Measurements from ENCODE around the gene TMCC3.
"Not testable (repeated sequence)": the region's sequence is repeated elsewhere in the genome, so short reads cannot be mapped to it uniquely, and the experiment has no call there.

Gene TMCC3

DNA sequence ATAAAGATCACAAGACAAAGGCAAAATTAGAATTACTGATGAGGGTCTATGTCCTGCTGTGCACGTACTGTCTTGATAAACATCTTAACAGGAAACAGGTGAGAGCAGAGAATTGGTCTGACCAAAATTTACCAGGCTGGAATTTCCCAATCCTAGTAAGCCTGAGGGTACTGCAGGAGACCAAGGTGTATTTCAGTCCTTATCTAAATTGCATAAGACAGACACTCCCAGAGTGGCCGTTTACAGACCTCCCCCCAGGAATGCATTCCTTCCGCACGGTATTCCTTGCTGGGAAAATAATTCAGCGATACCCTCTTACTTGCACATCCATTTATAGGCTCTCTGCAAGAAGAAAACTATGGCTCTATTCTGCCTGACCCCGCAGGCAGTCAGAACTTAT is 43.5 kb downstream of the TMCC3 start:
- in situ Hi-C loops (cut with MboI; ENCODE audit: low sequenced_read_pairs): loop anchor here (25.0 kb wide), 1 partner anchor 155 kb away; no protein-coding TSS in a partner anchor

DNA sequence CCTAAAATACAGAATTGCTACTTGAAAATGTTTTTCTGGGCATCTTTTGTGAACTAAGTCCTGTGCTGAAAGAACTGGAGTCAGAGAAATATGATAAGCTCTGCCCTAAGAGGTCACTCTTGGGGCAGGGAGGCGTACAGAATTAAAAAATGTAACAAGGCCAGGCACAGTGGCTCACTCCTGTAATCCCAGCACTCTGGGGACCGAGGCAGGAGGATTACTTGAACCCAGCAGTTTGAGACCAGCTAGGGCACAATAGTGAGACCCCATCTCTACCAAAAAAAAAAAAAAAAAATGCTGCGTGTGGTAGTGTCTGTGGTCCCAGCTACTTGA is 46.0 kb downstream of the TMCC3 start:
- in situ Hi-C loops (cut with MboI; ENCODE audit: low sequenced_read_pairs): loop anchor here (25.0 kb wide), 1 partner anchor 158 kb away; no protein-coding TSS in a partner anchor

DNA sequence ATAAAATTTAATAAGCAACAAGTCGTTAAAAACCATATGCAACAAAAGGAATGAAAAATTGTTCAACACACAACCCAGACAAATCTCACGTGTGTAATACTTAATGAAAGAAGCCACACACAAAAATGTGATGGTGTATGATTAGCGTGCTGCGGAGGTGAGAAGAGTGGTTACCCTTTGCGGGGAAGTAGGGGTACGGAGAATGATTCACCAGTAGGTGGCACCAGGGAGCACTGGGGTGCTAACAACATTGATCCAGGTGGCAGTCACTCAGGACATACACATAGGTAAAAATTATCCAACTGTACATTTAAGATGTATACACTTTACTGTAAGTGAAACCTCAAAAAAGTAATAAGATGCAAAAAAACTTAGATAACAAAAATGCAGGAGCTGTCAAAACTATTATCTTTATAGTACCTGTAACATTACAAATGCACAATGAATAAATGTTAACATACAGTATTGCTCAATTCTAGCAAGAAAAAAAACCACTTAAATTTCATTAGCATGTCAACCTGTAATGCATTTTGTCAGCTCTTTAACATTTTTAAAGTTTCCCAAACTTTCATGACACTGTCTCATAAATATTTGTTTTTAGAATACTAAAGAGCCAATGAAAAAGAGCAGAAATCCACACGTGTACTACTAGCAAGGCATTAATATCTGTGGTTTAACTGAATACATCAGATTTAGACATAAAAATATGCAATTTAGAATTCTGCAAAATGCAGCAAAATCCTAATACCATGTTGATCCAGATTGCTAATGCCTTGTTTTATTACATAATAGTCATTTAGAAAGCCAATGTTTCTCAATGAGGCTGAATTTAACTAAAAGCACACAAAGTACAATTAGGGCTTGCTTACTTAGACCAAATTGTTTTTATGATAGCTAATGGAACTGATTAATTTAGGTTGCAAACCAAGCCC is 46.7 kb downstream of the TMCC3 start:
- in situ Hi-C loops (cut with MboI; ENCODE audit: low sequenced_read_pairs): loop anchor here (25.0 kb wide), 1 partner anchor 159 kb away; no protein-coding TSS in a partner anchor

DNA sequence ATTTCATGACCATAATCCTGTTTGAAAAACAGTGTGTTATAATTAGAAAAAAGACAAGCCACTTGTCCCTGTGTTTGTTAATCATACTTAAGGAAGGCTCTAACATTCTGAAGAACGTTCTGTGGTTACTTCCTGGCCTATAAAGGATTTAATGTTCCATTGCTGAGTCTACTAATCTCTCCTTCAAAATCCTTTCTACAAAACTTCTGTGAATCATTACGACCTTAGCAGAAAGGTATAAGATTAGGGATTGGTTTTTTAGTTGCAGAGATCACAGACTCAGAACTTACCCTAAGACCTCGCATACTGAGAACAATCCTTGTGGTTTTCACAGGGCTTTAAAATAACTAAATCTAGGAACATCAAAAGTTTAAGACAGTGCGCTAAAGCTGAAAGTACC is 48.3 kb downstream of the TMCC3 start:
- in situ Hi-C loops (cut with MboI; ENCODE audit: low sequenced_read_pairs): loop anchor here (25.0 kb wide), 1 partner anchor 160 kb away; no protein-coding TSS in a partner anchor

DNA sequence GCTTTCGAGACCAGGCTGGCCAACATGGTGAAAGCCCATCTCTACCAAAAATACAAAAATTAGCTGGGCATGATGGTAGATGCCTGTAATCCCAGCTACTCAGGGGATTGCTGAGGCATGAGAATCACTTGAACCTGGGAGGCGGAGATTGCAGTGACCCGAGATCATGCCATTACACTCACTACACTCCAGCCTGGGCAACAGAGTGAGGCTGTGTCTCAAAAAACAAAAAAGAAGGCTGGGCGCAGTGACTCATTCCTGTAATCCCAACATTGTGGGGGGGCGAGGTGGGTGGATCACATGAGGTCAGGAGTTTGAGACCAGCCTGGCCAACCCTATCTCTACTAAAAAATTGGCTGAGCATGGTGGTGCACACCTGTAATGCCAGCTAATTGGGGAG is 49.0 kb downstream of the TMCC3 start:
- in situ Hi-C loops (cut with MboI; ENCODE audit: low sequenced_read_pairs): loop anchor here (25.0 kb wide), 1 partner anchor 161 kb away; no protein-coding TSS in a partner anchor

DNA sequence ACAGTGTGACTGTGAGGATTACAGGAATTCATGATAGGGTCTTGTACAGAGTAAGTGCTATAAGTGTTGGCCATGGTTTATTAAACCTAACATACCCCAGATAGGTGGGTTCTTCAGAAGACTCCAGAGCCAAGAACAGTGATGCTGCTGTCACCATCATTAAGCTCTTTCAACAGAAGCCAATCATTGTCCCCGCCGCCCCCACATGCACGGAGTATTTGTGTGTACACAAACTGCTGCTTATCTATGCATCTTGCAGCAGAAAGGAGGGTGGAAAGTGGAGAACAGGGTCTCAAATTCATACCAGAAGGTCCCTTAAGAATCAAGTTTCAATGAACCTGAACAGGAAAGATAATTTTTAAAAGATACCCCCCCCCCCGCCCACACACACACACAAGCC is 51.2 kb downstream of the TMCC3 start:
- in situ Hi-C loops (cut with MboI; ENCODE audit: low sequenced_read_pairs): no loop called here

DNA sequence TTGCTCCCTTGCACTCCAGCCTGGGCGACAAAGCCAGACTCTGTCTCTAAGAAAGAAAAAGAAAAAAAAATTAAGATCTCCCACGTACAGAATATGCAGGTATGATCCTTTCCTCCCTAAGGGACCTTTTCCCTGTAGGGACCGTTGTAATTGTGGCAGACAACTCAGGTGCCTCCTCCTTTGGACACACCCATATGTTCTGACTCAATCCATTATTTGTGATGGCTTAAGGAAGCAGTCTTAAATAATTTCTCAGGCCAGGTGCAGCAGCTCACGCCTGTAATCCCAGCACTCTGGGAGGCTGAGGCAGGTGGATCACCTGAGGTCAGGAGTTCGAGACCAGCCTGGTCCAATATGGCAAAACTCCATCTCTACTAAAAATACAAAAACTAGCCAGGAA is 53.1 kb downstream of the TMCC3 start:
- in situ Hi-C loops (cut with MboI; ENCODE audit: low sequenced_read_pairs): no loop called here

DNA sequence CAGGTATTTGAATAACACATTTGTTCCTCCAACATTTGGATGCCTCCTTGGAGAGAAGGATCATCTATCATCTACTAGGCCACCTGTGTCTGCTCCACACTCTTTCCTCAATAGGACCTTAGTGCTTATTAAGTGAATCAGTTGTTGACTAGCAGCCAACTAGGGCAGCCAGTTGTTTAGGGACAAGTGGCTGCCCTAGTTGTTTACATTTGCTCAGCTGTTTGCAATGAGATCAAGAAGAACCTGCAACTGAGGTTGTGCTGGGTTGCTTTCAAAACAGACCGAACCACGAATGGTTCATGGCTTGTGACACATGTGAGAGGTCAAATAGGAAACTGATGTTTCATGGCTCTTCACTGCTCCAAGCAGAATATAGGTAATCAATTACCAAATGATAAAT is 53.8 kb downstream of the TMCC3 start:
- in situ Hi-C loops (cut with MboI; ENCODE audit: low sequenced_read_pairs): no loop called here

DNA sequence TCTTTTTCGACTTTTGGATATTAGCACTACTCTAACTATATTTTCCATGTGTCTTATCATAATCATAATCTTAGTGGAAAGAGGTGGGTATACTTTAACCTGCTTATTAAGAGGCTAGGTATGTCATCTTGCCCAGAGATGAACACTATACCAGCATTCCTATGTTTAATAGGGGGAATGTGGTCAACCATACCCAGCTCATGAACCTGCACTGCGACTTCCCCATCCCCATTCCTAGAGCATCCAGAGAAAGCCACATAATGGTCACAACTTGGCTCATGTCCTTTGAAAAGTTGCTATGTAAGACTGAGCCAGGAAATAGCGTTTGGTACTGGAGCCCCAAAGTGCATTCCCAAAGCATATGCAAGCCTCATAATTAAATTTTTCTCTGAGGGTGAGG is 55.2 kb downstream of the TMCC3 start:
- in situ Hi-C loops (cut with MboI; ENCODE audit: low sequenced_read_pairs): no loop called here

DNA sequence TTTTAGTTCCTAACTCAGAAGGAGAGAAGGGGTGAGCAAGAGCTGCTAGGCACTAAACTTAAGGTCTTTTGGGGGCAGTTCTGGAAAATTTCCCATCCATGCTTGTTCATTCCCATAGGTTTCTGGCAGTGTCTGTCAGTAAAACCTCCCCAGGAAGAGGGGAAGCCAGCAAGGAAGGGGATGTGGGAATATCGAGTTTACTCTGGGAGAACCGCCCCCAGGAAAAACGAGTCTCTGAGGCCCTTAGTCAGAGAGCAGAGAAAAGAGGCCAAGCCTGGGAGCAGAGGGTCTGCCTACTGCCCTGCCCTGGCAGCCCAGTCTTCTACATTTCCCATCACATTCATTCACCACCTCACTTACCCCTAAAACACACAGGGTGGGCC is 55.9 kb downstream of the TMCC3 start:
- in situ Hi-C loops (cut with MboI; ENCODE audit: low sequenced_read_pairs): no loop called here

DNA sequence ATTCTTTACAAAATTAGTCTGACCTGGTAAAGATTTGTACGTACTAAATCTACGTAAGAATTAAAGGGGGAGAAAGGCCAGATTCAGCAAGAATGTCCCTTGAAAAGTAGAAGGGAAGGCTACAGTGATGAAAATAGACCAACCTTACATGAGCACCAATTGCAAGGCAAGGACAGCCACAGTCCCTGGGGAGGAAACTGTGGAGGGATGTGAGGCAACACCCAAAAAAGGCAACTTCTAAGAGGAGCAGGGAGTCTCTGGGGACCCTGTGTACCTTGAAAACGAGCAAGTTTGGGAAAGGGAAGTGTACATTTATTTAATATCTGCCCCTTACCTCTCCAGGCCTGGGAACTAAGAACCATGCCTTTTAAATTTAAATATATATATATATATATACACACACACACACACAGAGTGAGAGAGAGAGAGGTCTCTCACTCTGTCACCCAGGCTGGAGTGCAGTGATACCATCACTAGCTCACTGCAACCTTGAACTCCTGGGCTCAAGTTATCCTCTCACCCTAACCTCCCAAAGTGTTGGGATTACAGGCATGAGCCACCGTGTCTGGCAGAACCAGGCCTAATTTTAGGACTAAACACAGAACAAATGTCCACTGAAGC is 56.4 kb downstream of the TMCC3 start:
- in situ Hi-C loops (cut with MboI; ENCODE audit: low sequenced_read_pairs): no loop called here

DNA sequence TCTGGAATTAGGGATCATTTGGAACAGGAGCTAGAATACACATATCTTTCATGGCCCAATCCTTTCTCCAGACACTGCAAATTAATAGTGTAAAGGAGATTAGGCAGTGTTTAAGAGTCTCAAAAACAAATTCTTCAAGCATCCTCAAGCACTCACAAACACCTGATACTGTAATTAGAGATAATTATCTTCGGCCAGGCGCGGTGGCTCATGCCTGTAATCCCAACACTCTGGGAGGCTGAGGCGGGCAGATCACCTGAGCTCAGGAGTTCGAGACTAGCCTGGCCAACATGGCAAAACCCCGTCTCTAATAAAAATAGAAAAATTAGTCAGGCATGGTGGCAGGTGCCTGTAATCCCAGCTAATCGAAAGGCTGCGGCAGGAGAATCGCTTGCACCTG is 57.6 kb downstream of the TMCC3 start:
- in situ Hi-C loops (cut with MboI; ENCODE audit: low sequenced_read_pairs): not testable (repeated sequence)

DNA sequence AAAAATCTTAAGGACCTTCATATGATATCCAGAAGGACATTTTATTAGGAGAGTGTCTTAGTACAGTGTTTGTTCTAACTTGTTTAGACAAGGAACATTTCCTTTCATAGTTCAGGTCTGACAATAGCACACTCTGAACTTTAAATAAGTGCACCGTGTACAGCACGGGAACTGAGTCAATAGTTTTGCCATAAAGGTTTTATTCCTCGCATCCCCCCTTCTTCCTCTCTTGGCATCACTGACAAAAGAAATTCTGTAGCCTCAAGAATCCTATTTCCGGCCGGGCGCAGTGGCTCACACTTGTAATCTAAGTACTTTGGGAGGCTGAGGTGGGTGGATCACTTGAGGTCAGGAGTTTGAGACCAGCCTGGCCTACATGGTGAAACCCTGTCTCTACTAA is 58.3 kb downstream of the TMCC3 start:
- in situ Hi-C loops (cut with MboI; ENCODE audit: low sequenced_read_pairs): no loop called here

DNA sequence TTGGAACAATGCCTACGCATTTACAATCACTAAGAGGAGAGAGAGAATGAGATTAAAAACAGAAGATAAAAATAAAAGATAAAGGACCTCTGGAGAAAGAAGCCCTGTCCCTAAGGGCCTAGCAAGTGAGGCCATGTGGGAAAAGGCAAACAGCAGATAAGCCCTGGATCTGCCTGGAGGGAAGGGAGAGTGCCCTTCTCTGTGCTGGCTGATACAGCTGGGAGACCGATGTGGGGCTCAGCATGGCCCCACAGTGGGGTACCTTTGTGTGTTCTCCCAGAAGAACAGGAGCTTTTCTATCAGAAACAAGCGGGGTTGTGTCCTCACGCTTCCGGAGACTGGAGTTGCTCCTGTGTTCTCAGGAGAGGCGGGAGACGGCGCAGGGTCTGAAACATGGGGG is 59.9 kb downstream of the TMCC3 start:
- in situ Hi-C loops (cut with MboI; ENCODE audit: low sequenced_read_pairs): no loop called here

DNA sequence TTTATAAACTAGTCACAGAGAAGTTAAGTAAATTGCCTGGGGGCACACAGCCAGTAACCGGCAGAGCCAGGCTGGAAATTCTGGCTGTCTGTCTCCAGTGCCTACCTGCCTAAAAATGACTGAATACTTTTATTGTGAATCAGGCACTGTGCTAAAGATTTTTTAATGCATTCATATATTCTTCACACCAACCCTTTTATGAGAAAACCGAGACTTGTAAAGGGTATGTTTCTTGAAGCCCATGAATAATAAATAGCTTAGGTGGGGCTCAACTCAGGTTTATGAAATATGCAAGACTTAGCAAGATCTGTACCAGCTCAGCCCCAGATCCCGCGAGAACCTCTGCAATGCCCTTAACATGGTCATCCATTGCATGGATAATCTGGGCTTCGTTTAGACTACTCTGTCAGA is 60.8 kb downstream of the TMCC3 start:
- in situ Hi-C loops (cut with MboI; ENCODE audit: low sequenced_read_pairs): no loop called here

DNA sequence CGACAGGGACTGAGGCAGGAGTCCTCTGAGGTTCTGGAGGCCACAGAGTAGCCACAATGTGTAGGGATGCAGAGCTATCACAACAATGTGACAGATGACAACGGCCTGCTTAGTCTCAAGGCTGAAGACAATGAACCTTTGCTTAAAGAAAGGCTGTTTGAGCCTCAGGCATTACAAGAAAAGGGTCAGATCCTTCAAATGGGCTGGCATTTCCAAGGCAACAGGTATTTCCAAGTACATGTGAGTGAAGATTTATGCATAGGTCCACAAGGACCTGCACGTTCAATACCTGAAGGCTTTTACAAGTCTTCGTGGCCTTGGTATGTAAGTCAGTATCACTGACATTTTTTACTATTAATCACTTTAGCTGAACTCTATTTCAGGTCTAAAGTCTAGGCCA is 62.0 kb downstream of the TMCC3 start:
- in situ Hi-C loops (cut with MboI; ENCODE audit: low sequenced_read_pairs): no loop called here

DNA sequence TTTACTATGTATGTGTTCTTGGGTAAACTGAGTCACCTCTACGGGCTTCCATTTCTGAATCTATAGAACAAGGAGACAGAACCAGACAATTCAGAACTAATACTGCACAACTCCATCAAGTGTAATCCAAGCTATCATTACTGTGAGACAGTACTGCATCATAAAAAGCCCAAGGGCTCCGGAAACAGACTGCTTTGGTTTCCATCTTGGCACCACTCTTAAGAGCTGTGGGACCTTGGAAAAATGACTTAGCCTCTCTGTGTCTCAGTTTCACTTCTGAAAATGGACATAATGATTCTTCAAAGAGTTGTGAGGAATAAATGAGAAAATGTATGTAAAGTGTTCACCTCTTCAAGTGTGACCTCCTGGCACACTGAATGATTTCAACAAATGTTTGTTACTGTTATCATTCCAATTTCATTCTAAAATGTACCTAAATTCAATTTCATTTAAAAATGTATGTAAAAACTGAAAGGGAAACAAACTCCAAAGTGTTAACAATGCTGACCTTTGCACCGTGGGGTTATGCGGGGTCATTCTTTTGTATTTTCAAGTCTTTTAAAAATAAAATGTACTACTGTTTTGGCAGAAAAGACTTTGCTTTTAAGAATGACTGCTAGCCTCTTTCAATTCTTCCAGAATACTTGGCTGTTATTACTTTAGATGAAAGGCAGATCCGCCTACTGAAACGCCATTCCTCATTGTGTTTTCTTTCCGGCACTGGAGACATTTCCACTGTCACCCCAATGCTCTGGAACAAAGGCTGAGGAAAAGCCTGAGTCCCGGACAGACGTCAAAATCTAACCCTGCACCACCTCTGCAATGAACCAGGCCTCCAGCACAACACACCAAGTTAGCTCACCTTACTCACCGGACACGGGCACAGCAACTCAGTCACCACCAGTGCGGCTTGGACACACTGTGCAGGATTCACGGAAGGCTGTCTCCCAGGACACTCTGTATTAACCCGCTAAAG is 62.8 kb downstream of the TMCC3 start:
- in situ Hi-C loops (cut with MboI; ENCODE audit: low sequenced_read_pairs): no loop called here

DNA sequence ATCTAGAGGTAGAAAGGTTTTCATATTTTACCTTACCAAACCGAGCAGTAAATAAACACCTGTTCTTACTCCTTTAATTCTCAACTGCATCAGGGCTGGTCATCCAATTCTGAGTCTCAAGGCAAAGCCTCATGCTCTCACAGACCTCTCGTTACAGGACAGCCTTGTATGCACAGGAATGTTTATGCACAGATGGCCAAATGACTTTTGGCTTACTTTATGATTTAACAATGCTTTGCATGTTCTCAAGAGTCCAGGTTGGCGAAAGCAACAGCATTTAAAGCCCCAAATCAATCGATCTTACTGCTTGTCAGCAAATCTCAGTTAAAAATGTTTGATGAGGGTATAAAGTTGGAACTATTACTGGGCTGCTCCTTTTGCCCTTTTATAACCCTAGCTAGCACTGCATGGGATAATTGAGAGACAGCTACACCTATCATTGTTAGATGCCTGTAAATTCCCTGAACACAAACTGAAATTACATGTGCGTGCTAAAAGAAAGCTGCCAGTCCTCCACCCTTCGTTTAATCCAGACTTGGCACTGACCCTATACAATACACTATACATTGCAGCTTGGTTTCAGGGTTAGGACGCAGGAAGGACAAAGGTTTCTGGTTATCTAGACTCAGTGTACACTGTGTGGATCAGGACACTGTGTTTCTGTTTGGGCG is 63.6 kb downstream of the TMCC3 start:
- in situ Hi-C loops (cut with MboI; ENCODE audit: low sequenced_read_pairs): no loop called here

DNA sequence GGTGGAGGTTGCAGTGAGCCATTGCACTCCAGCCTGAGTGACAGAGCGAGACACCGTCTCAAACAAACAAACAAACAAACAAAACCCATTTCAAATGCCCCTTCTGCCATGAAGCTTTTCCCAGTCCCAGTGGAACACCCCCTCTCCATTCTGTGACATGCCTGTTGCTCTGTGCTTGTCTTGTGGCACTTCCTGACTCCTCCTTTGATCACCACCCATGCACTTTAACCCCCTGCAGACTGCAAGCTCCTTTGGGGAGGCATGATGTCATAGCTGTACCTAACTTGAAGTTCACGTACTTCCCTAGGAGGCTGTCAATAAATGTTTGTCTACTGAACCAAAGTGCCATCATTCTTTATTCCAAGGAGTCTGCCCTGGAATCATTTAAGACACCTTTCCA is 64.7 kb downstream of the TMCC3 start:
- in situ Hi-C loops (cut with MboI; ENCODE audit: low sequenced_read_pairs): no loop called here

DNA sequence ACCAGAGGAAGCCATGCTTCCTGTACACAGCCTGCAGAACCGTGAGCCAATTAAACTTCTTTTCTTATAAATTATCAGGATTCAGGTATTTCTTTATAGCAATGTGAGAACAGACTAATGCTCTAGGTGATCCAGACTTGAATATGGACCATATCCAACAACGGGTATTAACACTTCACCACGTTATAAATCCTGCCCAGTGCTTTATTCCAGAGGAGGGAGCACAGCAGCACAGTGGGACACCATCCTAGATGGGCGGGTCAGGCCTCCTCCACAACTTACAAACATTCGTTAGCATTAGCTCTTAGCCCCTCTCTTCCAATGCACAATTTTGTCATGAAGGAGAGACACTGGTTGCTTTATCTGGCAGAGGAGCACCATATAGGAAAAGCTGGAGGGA is 66.0 kb downstream of the TMCC3 start:
- in situ Hi-C loops (cut with MboI; ENCODE audit: low sequenced_read_pairs): no loop called here

DNA sequence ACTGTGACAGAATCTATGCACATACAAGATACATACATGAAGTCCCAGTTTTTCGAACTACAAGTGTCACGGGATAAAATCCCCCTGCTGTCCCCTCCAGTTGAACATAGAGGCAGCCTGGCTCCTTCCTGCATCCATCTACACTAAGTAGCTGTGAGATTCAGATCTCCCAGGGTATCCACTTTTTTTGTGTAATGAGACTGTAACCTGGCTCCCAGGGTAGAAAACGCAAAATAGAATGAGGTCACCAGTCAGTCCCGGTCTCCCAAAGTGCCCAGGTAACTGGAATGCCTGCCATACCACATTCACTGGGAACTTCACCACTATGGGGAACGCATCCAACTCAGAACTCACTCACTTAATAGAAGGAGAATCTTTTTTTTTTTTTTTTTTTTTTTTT is 67.8 kb downstream of the TMCC3 start:
- in situ Hi-C loops (cut with MboI; ENCODE audit: low sequenced_read_pairs): no loop called here

Data from HL-60/S4 treated with phorbol 12-myristate 13-acetate at 8.2 ng/mL for 4 days and 3 days (cell line).